ENCODE measurements around the gene LSAMP.

The LSAMP gene

GRCh38 chr3:116367761-116368395, 77.4 kb downstream of the LSAMP start:
- no peak overlapping the region for H3K4me3 ChIP-seq (replicated peaks; ENCODE audit: low read depth, low read length)
- no peak for DNase-seq (ENCODE audit: extremely low read depth, insufficient read length)
- H3K27me3 ChIP-seq (replicated peaks; ENCODE audit: control insufficient read depth, insufficient read depth, low read length), result no peaks in the 10 kb centered on the region; the same call in 1 of the 2 replicates
- no peaks in the 10 kb centered on the region for H3K36me3 ChIP-seq (ENCODE audit: control insufficient read depth, insufficient read depth, low read length)
- TF ChIP-seq CTCF (IDR thresholded peaks at IDR 0.05; ENCODE audit: insufficient read depth, low read length, poor library complexity, severe bottlenecking), result no peak

- DNase-seq (ENCODE audit: extremely low read depth, insufficient read length), result no peak
- TF ChIP-seq CTCF (IDR thresholded peaks at IDR 0.05; ENCODE audit: insufficient read depth, low read length, poor library complexity, severe bottlenecking), result no peak
These were observed 89.2 kb downstream of the LSAMP start for GRCh38 chr3:116356056-116356455.

GRCh38 chr3:116354382-116354781, 90.9 kb downstream of the LSAMP start:
- Histone ChIP-seq H3K27me3 (replicated peaks; ENCODE audit: control insufficient read depth, insufficient read depth, low read length) (no peaks in the 10 kb centered on the region), H3K4me3 (replicated peaks; ENCODE audit: low read depth, low read length) (no peak overlapping the region), H3K36me3 (ENCODE audit: control insufficient read depth, insufficient read depth, low read length) (no peaks in the 10 kb centered on the region)
- no peak for DNase-seq (ENCODE audit: extremely low read depth, insufficient read length)
- no peak for TF ChIP-seq CTCF (IDR thresholded peaks at IDR 0.05; ENCODE audit: insufficient read depth, low read length, poor library complexity, severe bottlenecking)

More at GRCh38 chr3:116356056-116356455, 89.2 kb downstream of the LSAMP start:
- H3K27me3 ChIP-seq (replicated peaks; ENCODE audit: control insufficient read depth, insufficient read depth, low read length), result no peaks in the 10 kb centered on the region
- H3K4me3 ChIP-seq (replicated peaks; ENCODE audit: low read depth, low read length), result no peak overlapping the region
- no peaks in the 10 kb centered on the region for H3K36me3 ChIP-seq (ENCODE audit: control insufficient read depth, insufficient read depth, low read length)

- Histone ChIP-seq H3K27me3 (replicated peaks; ENCODE audit: control insufficient read depth, insufficient read depth, low read length) (no peaks in the 10 kb centered on the region), H3K4me3 (replicated peaks; ENCODE audit: low read depth, low read length) (no peak overlapping the region), H3K36me3 (ENCODE audit: control insufficient read depth, insufficient read depth, low read length) (no peaks in the 10 kb centered on the region)
- no peak for DNase-seq (ENCODE audit: extremely low read depth, insufficient read length)
- TF ChIP-seq CTCF (IDR thresholded peaks at IDR 0.05; ENCODE audit: insufficient read depth, low read length, poor library complexity, severe bottlenecking), result no peak
These were observed 95.1 kb downstream of the LSAMP start for GRCh38 chr3:116350119-116350733.

- H3K27me3 ChIP-seq (replicated peaks; ENCODE audit: control insufficient read depth, insufficient read depth, low read length), result no peaks in the 10 kb centered on the region
- no peak overlapping the region for H3K4me3 ChIP-seq (replicated peaks; ENCODE audit: low read depth, low read length)
- no peak for DNase-seq (ENCODE audit: extremely low read depth, insufficient read length)
- TF ChIP-seq CTCF (IDR thresholded peaks at IDR 0.05; ENCODE audit: insufficient read depth, low read length, poor library complexity, severe bottlenecking), result no peak
- no peaks in the 10 kb centered on the region for H3K36me3 ChIP-seq (ENCODE audit: control insufficient read depth, insufficient read depth, low read length)
These were observed 97.1 kb downstream of the LSAMP start for GRCh38 chr3:116348216-116348615.

All from GM06990 (cell line).